H9 (cell line): Measurements from ENCODE around the gene ZNF184. TPM values are rescaled to one million over a fixed set of nuclear protein-coding genes. Genes with fewer than 3 reads are reported as not detected.

Source experiments
- DNase-seq: peaks from one replicate; pipeline ENCODE4 v3.0.0-alpha.2; 2017
- H2AFZ ChIP-seq: one replicate; pipeline ENCODE4 v1.6.1; 2013; ENCODE audit warnings: mild to moderate bottlenecking, low read length, control low read depth, moderate library complexity
- H2AK5ac ChIP-seq: 2 replicates; pipeline ENCODE4 v1.6.1; 2013; ENCODE audit warnings: low read length, control low read depth, mixed read lengths; ENCODE audit not compliant: insufficient read length
- H2BK120ac ChIP-seq: one replicate; pipeline ENCODE4 v1.6.1; 2013; ENCODE audit warnings: low read depth, mild to moderate bottlenecking, low read length, control low read depth, inconsistent platforms; ENCODE audit not compliant: poor library complexity, severe bottlenecking
- H2BK12ac ChIP-seq: 2 replicates; pipeline ENCODE4 v1.6.1; 2013; ENCODE audit warnings: low read length, control low read depth, mixed read lengths, low read depth; ENCODE audit not compliant: insufficient read length
- H2BK15ac ChIP-seq: 2 replicates; pipeline ENCODE4 v1.6.1; 2013; ENCODE audit warnings: low read depth, low read length, control low read depth
- H2BK20ac ChIP-seq: one replicate; pipeline ENCODE4 v1.6.1; 2013; ENCODE audit warnings: low read depth, mild to moderate bottlenecking, low read length, control low read depth, inconsistent platforms; ENCODE audit not compliant: poor library complexity, severe bottlenecking
- H2BK5ac ChIP-seq: 2 replicates; pipeline ENCODE4 v1.6.1; 2013; ENCODE audit warnings: low read length, control low read depth, mixed read lengths; ENCODE audit not compliant: insufficient read length
- H3K14ac ChIP-seq: 2 replicates; pipeline ENCODE4 v1.6.1; 2013; ENCODE audit warnings: low read length, control low read depth; ENCODE audit not compliant: insufficient read depth
- H3K18ac ChIP-seq: 2 replicates; pipeline ENCODE4 v1.6.1; 2013; ENCODE audit warnings: low read depth, mild to moderate bottlenecking, mixed read lengths, low read length, control low read depth; ENCODE audit not compliant: insufficient read length
- H3K23ac ChIP-seq: 2 replicates; pipeline ENCODE4 v1.6.1; 2013; ENCODE audit warnings: low read length, control low read depth, mixed read lengths, low read depth; ENCODE audit not compliant: insufficient read length
- H3K23me2 ChIP-seq: 2 replicates; pipeline ENCODE4 v1.6.1; 2013; ENCODE audit warnings: low read depth, mild to moderate bottlenecking, mixed read lengths, low read length, control low read depth; ENCODE audit not compliant: insufficient read length, poor library complexity, severe bottlenecking
- H3K27ac ChIP-seq: 2 replicates; pipeline ENCODE4 v1.5.1; 2013; ENCODE audit warnings: low read length, control low read depth, mixed read lengths, low read depth; ENCODE audit not compliant: insufficient read length
- H3K27me3 ChIP-seq: 2 replicates; pipeline ENCODE4 v1.6.1; 2013; ENCODE audit warnings: low read length, control low read depth, inconsistent platforms; ENCODE audit not compliant: insufficient read depth
- H3K4ac ChIP-seq: 2 replicates; pipeline ENCODE4 v1.6.1; 2013; ENCODE audit warnings: low read depth, mild to moderate bottlenecking, control low read depth, inconsistent platforms, low read length, moderate library complexity
- H3K4me1 ChIP-seq: 2 replicates; pipeline ENCODE4 v1.6.1; 2013; ENCODE audit warnings: low read length, control low read depth, inconsistent platforms; ENCODE audit not compliant: insufficient read depth
- H3K4me2 ChIP-seq: 2 replicates; pipeline ENCODE4 v1.6.1; 2013; ENCODE audit warnings: low read length, control low read depth, mixed read lengths; ENCODE audit not compliant: insufficient read length, insufficient read depth
- H3K56ac ChIP-seq: 2 replicates; pipeline ENCODE4 v1.6.1; 2013; ENCODE audit warnings: low read depth, mild to moderate bottlenecking, mixed read lengths, low read length, control low read depth; ENCODE audit not compliant: insufficient read length
- H3K79me1 ChIP-seq: 2 replicates; pipeline ENCODE4 v1.6.1; 2013; ENCODE audit warnings: low read depth, mild to moderate bottlenecking, moderate library complexity, low read length, control low read depth, inconsistent platforms; ENCODE audit not compliant: insufficient read depth, poor library complexity, severe bottlenecking
- H3K79me2 ChIP-seq: 2 replicates; pipeline ENCODE4 v1.6.1; 2013; ENCODE audit warnings: low read length, control low read depth, inconsistent platforms; ENCODE audit not compliant: insufficient read depth
- H3K9ac ChIP-seq: 2 replicates; pipeline ENCODE4 v1.6.1; 2013; ENCODE audit warnings: low read length, control low read depth, mixed read lengths; ENCODE audit not compliant: insufficient read length; ENCODE audit errors: extremely low read depth
- H3K9me3 ChIP-seq: one replicate; pipeline ENCODE4 v1.6.1; 2013; ENCODE audit warnings: low read depth, low read length, inconsistent platforms; ENCODE audit not compliant: control insufficient read depth
- H3T11ph ChIP-seq: one replicate; pipeline ENCODE4 v1.6.1; 2013; ENCODE audit warnings: mild to moderate bottlenecking, low read length, control low read depth, inconsistent platforms
- H4K20me1 ChIP-seq: one replicate; pipeline ENCODE4 v1.6.1; 2013; ENCODE audit not compliant: control insufficient read depth, insufficient read length, insufficient read depth
- H4K5ac ChIP-seq: 2 replicates; pipeline ENCODE4 v1.6.1; 2013; ENCODE audit warnings: low read depth, mild to moderate bottlenecking, mixed read lengths, low read length, control low read depth; ENCODE audit not compliant: insufficient read length
- H4K8ac ChIP-seq: replicated peaks from 2 replicates; pipeline ENCODE4 v1.6.1; 2013; ENCODE audit warnings: low read length, control low read depth, mixed read lengths, low read depth; ENCODE audit not compliant: insufficient read length
- H4K91ac ChIP-seq: 2 replicates; pipeline ENCODE4 v1.6.1; 2013; ENCODE audit warnings: low read depth, mild to moderate bottlenecking, moderate library complexity, mixed read lengths, low read length, control low read depth; ENCODE audit not compliant: insufficient read length
- H3K27ac Mint-ChIP-seq, 3 experiments: 2 replicates in 2 of 3; 3 replicates in 1 of 3; pipeline ENCODE4 v1.8.0; 2020 to 2021; ENCODE audit warnings: mixed read lengths in 3 of 3, mild to moderate bottlenecking in 1 of 3, moderate library complexity in 1 of 3
- H3K27me3 Mint-ChIP-seq: 2 replicates; pipeline ENCODE4 v1.8.0; 2021; ENCODE audit warnings: low read depth, mild to moderate bottlenecking, moderate library complexity, mixed read lengths
- H3K36me3 Mint-ChIP-seq, 3 experiments: 2 replicates in 2 of 3; 3 replicates in 1 of 3; pipeline ENCODE4 v1.8.0; 2020 to 2021; ENCODE audit warnings: low read depth in 3 of 3, mixed read lengths in 3 of 3; ENCODE audit not compliant: insufficient read depth in 1 of 3
- H3K4me1 Mint-ChIP-seq, 2 experiments: 2 replicates each; pipeline ENCODE4 v1.8.0; 2020; ENCODE audit warnings: mixed read lengths in 2 of 2
- H3K4me3 Mint-ChIP-seq, 2 experiments: 2 replicates in 1 of 2; 3 replicates in 1 of 2; pipeline ENCODE4 v1.8.0; 2020 to 2021; ENCODE audit warnings: mild to moderate bottlenecking in 2 of 2, mixed read lengths in 2 of 2, moderate library complexity in 1 of 2
- H3K9me3 Mint-ChIP-seq, 2 experiments: 2 replicates in 1 of 2; 3 replicates in 1 of 2; pipeline ENCODE4 v1.8.0; 2020; ENCODE audit warnings: mild to moderate bottlenecking in 2 of 2, mixed read lengths in 2 of 2, moderate library complexity in 1 of 2
- CTCF ChIP-seq: fragments of 200-600 bp; sonication (generic); conservative IDR thresholded peaks from 3 replicates; pipeline ENCODE4 v1.8.0; 2021; ENCODE audit warnings: antibody characterized with exemption, mild to moderate bottlenecking
- WGBS: extraction: QIAGEN DNeasy Blood & Tissue Kit; methylation state at CpG from one replicate; pipeline ENCODE4 v1.1.7; 2013; ENCODE audit warnings: missing lambda C conversion rate, low lambda C conversion rate, mixed read lengths; ENCODE audit not compliant: insufficient read length; ENCODE audit errors: extremely low coverage; 5-methylcytosine and 5-hydroxymethylcytosine counted together
- total RNA-seq: library from RNA; stranded (reverse); gene quantifications from 2 replicates; pipeline ENCODE4 v1.2.1, GENCODE V29; 2021

The ZNF184 gene
- total RNA-seq, 1 experiment from 2014 or later: 6.3 TPM

GRCh38 chr6:27414996-27415395, 57.9 kb downstream of the ZNF184 start:
- Histone ChIP-seq H3K4ac (no peak overlapping the region), H3K18ac (no peak overlapping the region), H4K5ac (no peak overlapping the region), H2BK120ac (no peak overlapping the region), H3K4me2 (no peak overlapping the region), H2AFZ (no peak overlapping the region), H3T11ph (no peak overlapping the region), H4K20me1 (no peaks in the 10 kb centered on the region), H3K9ac (no peak overlapping the region), H2BK12ac (no peak overlapping the region), H3K23me2 (no peaks in the 10 kb centered on the region), H3K27ac (no peak overlapping the region), H3K79me1 (no peaks in the 10 kb centered on the region), H4K91ac (no peak overlapping the region), H3K79me2 (no peaks in the 10 kb centered on the region), H3K23ac (no peak overlapping the region), H3K14ac (no peak overlapping the region), H2AK5ac (no peak overlapping the region), H3K9me3 (peaks cover 4% of the 10 kb centered on the region), H2BK15ac (no peak overlapping the region), H3K4me1 (no peaks in the 10 kb centered on the region), H3K56ac (no peak overlapping the region), H2BK5ac (no peak overlapping the region), H3K27me3 (no peaks in the 10 kb centered on the region), H4K8ac (no peak overlapping the region), H2BK20ac (no peak overlapping the region)
- Mint-ChIP-seq H3K36me3 (peaks cover 0 to 4% (median 0%) of the 10 kb centered on the region in 3 experiments; a peak in 2 of 7 replicates), H3K27me3 (peaks cover 3% of the 10 kb centered on the region; the same call in 1 of the 2 replicates), H3K27ac (no peak overlapping the region), H3K9me3 (peaks cover 8 to 19% of the 10 kb centered on the region in 2 experiments), H3K4me3 (no peak overlapping the region), H3K4me1 (peaks cover 3 to 5% of the 10 kb centered on the region in 2 experiments; a peak in 2 of 4 replicates)
- DNase-seq: no peak
- WGBS: no CpG with 5 or more reads among the region's 1 CpG
- no peak for TF ChIP-seq CTCF
